Suppressor macrophage treated with lipopolysaccharide for 4 hours (primary cell): Measurements from ENCODE around the gene FES.
"Not testable (repeated sequence)": the region's sequence is repeated elsewhere in the genome, so short reads cannot be mapped to it uniquely, and the experiment has no call there.

Source experiments
- DNase-seq: peaks from one replicate; pipeline ENCODE4 v3.0.0-alpha.2; 2020

The FES gene

GRCh38 chr15:90893175-90894090 lies 9.1 kb downstream of the FES start:
- DNase-seq, result no peak

DNA sequence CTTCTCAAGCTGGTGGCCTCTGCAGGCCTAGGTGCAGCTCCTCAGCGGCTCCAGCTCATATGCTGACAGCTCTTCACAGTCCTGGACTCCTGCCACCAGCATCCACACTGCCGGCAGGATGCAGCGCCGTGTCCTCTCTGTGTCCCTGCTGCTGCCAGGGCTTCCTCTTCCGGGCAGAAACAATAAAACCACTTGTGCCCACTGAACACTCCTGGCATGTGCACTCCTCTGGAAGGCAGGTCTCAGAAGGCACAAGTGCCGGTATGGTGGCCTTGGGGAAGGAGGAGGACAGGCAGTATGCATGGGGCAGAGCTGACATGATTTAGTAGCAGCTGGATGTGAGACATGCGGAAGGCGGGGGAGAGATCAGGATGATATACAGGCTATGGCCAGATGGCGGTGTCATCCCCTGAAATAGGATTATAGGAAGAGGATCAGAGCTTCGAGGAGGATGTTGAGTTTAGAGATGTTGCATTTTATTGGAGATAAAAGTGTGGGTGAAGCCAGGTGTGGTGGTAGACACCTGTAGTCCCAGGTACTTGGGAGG lies 11.3 kb downstream of the FES start:
- DNase-seq, result peak; percentile 32

DNA sequence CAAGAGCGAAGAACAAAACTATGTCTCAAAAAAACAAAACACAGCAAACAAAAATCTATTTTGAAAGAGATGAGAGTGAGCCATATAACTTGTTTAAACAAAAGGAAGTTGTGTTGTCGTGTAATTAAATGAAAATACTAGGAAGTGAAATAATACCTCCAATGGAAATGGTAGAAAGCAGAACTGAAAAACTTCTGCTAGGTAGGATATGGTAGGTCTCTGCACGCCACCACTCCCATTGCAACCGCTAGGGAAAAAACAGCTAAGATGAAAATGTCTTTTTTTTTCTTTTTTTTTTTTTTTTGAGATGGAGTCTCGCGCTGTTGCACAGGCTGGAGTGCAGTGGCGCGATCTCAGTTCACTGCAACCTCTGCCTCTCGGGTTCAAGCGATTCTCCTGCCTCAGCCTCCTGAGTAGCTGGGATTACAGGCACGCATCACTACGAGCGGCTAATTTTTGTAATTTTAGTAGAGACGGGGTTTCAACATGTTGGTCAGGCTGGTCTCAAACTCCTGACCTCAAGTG lies 12.9 kb downstream of the FES start:
- peak; percentile 37 for DNase-seq

- no peak for DNase-seq
These were observed 17.1 kb downstream of the FES start for GRCh38 chr15:90901175-90902039.

GRCh38 chr15:90902040-90902839 lies 17.9 kb downstream of the FES start:
- DNase-seq, result peak; percentile 89

DNA sequence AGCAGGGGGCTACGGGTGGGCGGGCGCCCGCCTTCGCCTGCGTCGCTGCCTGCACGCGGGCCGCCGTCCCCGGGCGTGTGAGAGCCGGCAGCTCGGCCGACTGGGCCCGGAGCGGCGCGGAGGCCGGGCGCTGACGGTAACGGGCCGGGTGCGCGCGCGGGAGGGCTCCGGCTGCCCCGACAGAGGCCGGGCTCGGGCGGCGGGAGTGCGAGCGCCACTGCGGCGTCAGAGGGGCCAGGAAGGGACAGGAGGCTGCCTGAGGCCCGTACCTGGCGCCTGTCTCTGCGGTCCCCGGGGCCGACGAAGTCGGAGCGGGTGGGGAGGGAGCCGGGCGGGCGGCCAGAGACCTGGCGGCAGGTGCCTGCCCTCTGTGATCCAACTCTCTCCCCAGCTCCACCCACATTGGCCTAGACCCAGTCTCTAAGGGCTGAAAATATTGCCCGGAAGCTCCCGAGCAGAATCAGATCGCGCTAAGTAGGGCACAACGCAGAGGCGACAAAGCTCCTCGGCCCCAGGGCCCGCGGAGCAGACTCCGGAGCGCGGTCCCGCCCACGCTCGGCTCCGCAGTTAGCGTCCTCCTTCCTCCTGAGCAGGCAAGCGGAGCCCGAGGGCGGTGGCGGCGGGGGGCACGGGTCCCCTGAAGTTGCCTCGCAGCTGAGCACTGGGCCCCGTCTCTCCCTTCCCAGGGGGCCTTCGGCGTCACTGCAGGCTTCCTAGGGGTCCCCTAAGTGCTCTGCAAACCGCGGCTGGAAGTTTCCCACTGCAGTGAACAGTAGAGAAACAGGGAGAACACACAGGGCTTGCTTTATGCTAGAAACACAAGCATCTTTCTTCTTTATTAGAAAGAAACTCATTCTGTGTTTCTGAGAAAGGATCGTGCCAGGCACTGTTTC lies 18.8 kb downstream of the FES start, which contains the start of gene MAN2A2:
Gene MAN2A2 (plus strand): TSS at position 463 of the 893 bp plus-strand sequence. CDS start 906 bp downstream, outside the sequence.
- peak; percentile 81 for DNase-seq

- no peak for DNase-seq
These were observed 19.6 kb downstream of the FES start for GRCh38 chr15:90903733-90904536.

DNA sequence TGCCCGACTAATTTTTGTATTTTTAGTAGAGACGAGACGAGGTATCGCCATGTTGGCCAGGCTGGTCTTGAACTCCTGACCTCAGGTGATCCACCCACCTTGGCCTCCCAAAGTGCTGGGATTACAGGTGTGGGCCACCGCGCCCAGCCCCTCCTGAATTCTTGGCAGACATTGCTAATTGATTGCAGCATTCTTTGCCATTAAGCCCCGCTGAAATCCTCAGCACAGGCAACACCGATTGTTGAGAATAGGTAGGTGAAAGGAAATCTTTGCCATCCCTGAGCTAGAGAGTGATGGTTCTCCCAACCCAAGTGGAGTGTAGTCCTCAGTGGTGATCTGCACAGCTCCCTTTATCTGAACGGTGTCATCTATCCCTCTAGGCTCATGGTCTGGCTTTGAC lies 20.4 kb downstream of the FES start:
- no peak for DNase-seq

GRCh38 chr15:90905306-90906180 lies 21.2 kb downstream of the FES start:
- no peak for DNase-seq

GRCh38 chr15:90906181-90906849 lies 22.0 kb downstream of the FES start:
- no peak for DNase-seq

GRCh38 chr15:90907051-90907660 lies 22.9 kb downstream of the FES start:
- no peak for DNase-seq

GRCh38 chr15:90907838-90908507 lies 23.7 kb downstream of the FES start:
- DNase-seq, result no peak

DNA sequence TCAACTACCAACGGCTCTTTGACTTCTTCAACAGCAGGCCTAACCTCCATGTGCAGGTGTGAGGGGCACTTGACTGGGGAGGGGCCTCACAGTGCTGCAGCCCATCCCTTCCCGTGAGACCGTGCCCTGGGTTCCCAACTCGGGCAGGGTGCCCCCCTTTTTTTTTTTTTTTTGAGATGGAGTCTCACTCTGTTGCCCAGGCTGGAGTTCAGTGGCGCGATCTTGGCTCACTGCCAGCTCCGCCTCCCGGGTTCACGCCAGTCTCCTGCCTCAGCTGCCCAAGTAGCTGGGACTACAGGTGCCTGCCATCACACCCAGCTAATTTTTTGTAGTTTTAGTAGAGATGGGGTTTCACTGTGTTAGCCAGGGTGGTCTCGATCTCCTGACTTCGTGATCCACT lies 25.1 kb downstream of the FES start:
- DNase-seq, result not testable (repeated sequence)

GRCh38 chr15:90909976-90910375 lies 25.7 kb downstream of the FES start:
- no peak for DNase-seq

- DNase-seq, result no peak
These were observed 26.4 kb downstream of the FES start for GRCh38 chr15:90910441-90911301.

GRCh38 chr15:90911302-90911623 lies 27.0 kb downstream of the FES start:
- DNase-seq, result no peak
